Measurements from ENCODE around the gene C20orf96. TPM values are rescaled to one million over a fixed set of nuclear protein-coding genes. Genes with fewer than 3 reads are reported as not detected.

The C20orf96 gene
- total RNA-seq, 1 donor from 2014 or later: 5.0 TPM

GRCh38 chr20:312866-313265 is 22.3 kb upstream of the C20orf96 start:
- no peak for DNase-seq (ENCODE audit: low spot score)

GRCh38 chr20:312067-312466 is 21.5 kb upstream of the C20orf96 start:
- DNase-seq (ENCODE audit: low spot score): no peak

GRCh38 chr20:311609-312008 is 21.1 kb upstream of the C20orf96 start:
- DNase-seq (ENCODE audit: low spot score): no peak

GRCh38 chr20:310645-311044 is 20.1 kb upstream of the C20orf96 start:
- DNase-seq (ENCODE audit: low spot score): no peak

- DNase-seq (ENCODE audit: low spot score): peak; percentile 96
These were observed 19.5 kb upstream of the C20orf96 start for GRCh38 chr20:309841-310644.

GRCh38 chr20:309306-309840 is 18.8 kb upstream of the C20orf96 start:
- DNase-seq (ENCODE audit: low spot score): no peak

GRCh38 chr20:308427-309038 is 18.0 kb upstream of the C20orf96 start:
- DNase-seq (ENCODE audit: low spot score): no peak

- no peak for DNase-seq (ENCODE audit: low spot score)
These were observed 15.2 kb upstream of the C20orf96 start for GRCh38 chr20:305745-306144.

GRCh38 chr20:301886-302848 is 11.6 kb upstream of the C20orf96 start:
- no peak for DNase-seq (ENCODE audit: low spot score)

- DNase-seq (ENCODE audit: low spot score): no peak
These were observed 9.9 kb upstream of the C20orf96 start for GRCh38 chr20:300345-300990.

- no peak for DNase-seq (ENCODE audit: low spot score)
These were observed 8.3 kb upstream of the C20orf96 start for GRCh38 chr20:298776-299391.

GRCh38 chr20:297925-298775 is 7.6 kb upstream of the C20orf96 start:
- DNase-seq (ENCODE audit: low spot score): peak; percentile 91

GRCh38 chr20:297098-297924 is 6.8 kb upstream of the C20orf96 start, which contains the start of gene ZCCHC3:
TSS of gene ZCCHC3 (plus strand) at chr20:297570. CDS start at chr20:297587, 17 bp downstream.
- peak; percentile 95 for DNase-seq (ENCODE audit: low spot score)

GRCh38 chr20:295804-296203 is 5.3 kb upstream of the C20orf96 start:
- no peak for DNase-seq (ENCODE audit: low spot score)

GRCh38 chr20:294602-295001 is 4.1 kb upstream of the C20orf96 start:
- no peak for DNase-seq (ENCODE audit: low spot score)

GRCh38 chr20:289693-290083 is 862 bp downstream of the C20orf96 start:
- DNase-seq (ENCODE audit: low spot score): no peak

- no peak for DNase-seq (ENCODE audit: low spot score)
These were observed 1.4 kb downstream of the C20orf96 start for GRCh38 chr20:288956-289692.

GRCh38 chr20:286508-286907 is 4.0 kb downstream of the C20orf96 start:
- no peak for DNase-seq (ENCODE audit: low spot score)
